Measurements from ENCODE around the gene TMEM156. TPM values are rescaled to one million over a fixed set of nuclear protein-coding genes. Genes with fewer than 3 reads are reported as not detected.

The TMEM156 gene
- total RNA-seq, 6 experiments from 2014 or later, result 0.29 to 2.8 (median 1.2) TPM; not detected in 1

- no peak overlapping the region for H3K27ac ChIP-seq
- H3K27me3 ChIP-seq, result no peaks in the 10 kb centered on the region
- H3K9me3 ChIP-seq, result no peaks in the 10 kb centered on the region
- no peaks in the 10 kb centered on the region for H3K4me1 ChIP-seq
- intact Hi-C loops (cut with DNase I), result loop anchor here in 1 of 2 donors (10.0 kb wide), 1 partner anchor 201 kb away; no protein-coding TSS in a partner anchor
- peaks cover 0 to 76% (median 25%) of the 10 kb centered on the region in 4 donors for H3K36me3 ChIP-seq
- no peak for TF ChIP-seq POLR2A (IDR thresholded peaks at IDR 0.05)
- no peak for TF ChIP-seq CTCF (IDR thresholded peaks at IDR 0.05)
- H3K4me3 ChIP-seq, result no peak overlapping the region
- no peak for ATAC-seq
- 29% methylated on average over 2 of the region's 2 CpGs for WGBS (ENCODE audit: insufficient coverage, low coverage, low lambda C conversion rate, missing lambda C conversion rate)
- no peak for DNase-seq
Observed at GRCh38 chr4:38923746-38924145, 108.5 kb downstream of the TMEM156 start.

GRCh38 chr4:38921151-38921550 lies 111.1 kb downstream of the TMEM156 start:
- Histone ChIP-seq H3K4me3 (no peak overlapping the region), H3K9me3 (no peaks in the 10 kb centered on the region), H3K27me3 (no peaks in the 10 kb centered on the region), H3K4me1 (no peaks in the 10 kb centered on the region), H3K27ac (no peak overlapping the region), H3K36me3 (peaks cover 5 to 75% (median 25%) of the 10 kb centered on the region in 4 donors)
- TF ChIP-seq POLR2A (IDR thresholded peaks at IDR 0.05) (no peak), CTCF (IDR thresholded peaks at IDR 0.05) (no peak)
- no peak for DNase-seq
- WGBS (ENCODE audit: insufficient coverage, low coverage, low lambda C conversion rate, missing lambda C conversion rate), result 82% methylated on average over 3 of the region's 3 CpGs
- intact Hi-C loops (cut with DNase I), result loop anchor here in 1 of 2 donors (10.0 kb wide), 1 partner anchor 204 kb away; no protein-coding TSS in a partner anchor
- ATAC-seq, result no peak

GRCh38 chr4:38920677-38921076 lies 111.5 kb downstream of the TMEM156 start:
- Histone ChIP-seq H3K27ac (no peak overlapping the region), H3K36me3 (peaks cover 9 to 75% (median 28%) of the 10 kb centered on the region in 4 donors), H3K4me3 (no peak overlapping the region), H3K4me1 (no peaks in the 10 kb centered on the region), H3K27me3 (no peaks in the 10 kb centered on the region), H3K9me3 (no peaks in the 10 kb centered on the region)
- TF ChIP-seq POLR2A (IDR thresholded peaks at IDR 0.05) (no peak), CTCF (IDR thresholded peaks at IDR 0.05) (no peak)
- no peak for ATAC-seq
- no peak for DNase-seq
- intact Hi-C loops (cut with DNase I), result loop anchor here in 1 of 2 donors (10.0 kb wide), 1 partner anchor 204 kb away; no protein-coding TSS in a partner anchor
- WGBS (ENCODE audit: insufficient coverage, low coverage, low lambda C conversion rate, missing lambda C conversion rate), result 86% methylated on average over 5 of the region's 6 CpGs

GRCh38 chr4:38920186-38920585 lies 112.0 kb downstream of the TMEM156 start:
- no peak for TF ChIP-seq CTCF (IDR thresholded peaks at IDR 0.05)
- TF ChIP-seq POLR2A (IDR thresholded peaks at IDR 0.05), result no peak
- intact Hi-C loops (cut with DNase I), result loop anchor here in 1 of 2 donors (10.0 kb wide), 1 partner anchor 205 kb away; no protein-coding TSS in a partner anchor
- Histone ChIP-seq H3K4me3 (no peak overlapping the region), H3K27me3 (no peaks in the 10 kb centered on the region), H3K36me3 (peaks cover 9 to 73% (median 31%) of the 10 kb centered on the region in 4 donors), H3K9me3 (no peaks in the 10 kb centered on the region), H3K4me1 (no peaks in the 10 kb centered on the region), H3K27ac (no peak overlapping the region)
- WGBS (ENCODE audit: insufficient coverage, low coverage, low lambda C conversion rate, missing lambda C conversion rate), result 100% methylated on average over 1 of the region's 2 CpGs
- ATAC-seq (no peak), DNase-seq (no peak)

Data from right lobe of liver (tissue), 6 donors.